ENCODE data around the gene PCDH9. TPM values are rescaled to one million over a fixed set of nuclear protein-coding genes. Genes with fewer than 3 reads are reported as not detected.
A peak's percentile ranks its signal among the peaks of the same experiment; 100 is the strongest.
"Not testable (repeated sequence)": the region's sequence is repeated elsewhere in the genome, so short reads cannot be mapped to it uniquely, and the experiment has no call there.

The PCDH9 gene
- total RNA-seq, 4 donors from 2014 or later = 2.8 to 22.4 (median 12.9) TPM

DNA sequence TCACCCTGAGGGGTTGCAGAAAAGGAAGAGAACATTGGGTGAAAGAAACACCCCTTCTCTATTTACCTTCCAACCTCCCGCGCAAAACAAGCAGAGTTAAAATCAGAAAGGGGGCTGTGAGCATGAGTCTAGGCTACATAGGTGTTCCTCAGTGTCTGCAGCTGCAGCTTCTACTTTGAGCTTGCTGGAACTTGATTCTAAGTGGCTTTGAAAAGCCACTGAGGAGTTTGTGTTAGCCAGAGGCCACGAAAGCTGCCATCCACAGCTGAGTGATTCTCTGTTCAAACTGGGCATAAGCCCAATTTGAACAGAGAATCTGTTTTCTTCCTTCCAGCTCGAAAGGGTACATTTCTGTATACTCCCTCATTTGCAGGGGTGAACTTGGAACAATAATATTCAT lies 343.9 kb downstream of the PCDH9 start:
- H3K9me3 ChIP-seq = no peaks in the 10 kb centered on the region
- H3K27ac ChIP-seq = no peak overlapping the region
- TF ChIP-seq POLR2A (IDR thresholded peaks at IDR 0.05) = no peak
- TF ChIP-seq, protein P1, sequence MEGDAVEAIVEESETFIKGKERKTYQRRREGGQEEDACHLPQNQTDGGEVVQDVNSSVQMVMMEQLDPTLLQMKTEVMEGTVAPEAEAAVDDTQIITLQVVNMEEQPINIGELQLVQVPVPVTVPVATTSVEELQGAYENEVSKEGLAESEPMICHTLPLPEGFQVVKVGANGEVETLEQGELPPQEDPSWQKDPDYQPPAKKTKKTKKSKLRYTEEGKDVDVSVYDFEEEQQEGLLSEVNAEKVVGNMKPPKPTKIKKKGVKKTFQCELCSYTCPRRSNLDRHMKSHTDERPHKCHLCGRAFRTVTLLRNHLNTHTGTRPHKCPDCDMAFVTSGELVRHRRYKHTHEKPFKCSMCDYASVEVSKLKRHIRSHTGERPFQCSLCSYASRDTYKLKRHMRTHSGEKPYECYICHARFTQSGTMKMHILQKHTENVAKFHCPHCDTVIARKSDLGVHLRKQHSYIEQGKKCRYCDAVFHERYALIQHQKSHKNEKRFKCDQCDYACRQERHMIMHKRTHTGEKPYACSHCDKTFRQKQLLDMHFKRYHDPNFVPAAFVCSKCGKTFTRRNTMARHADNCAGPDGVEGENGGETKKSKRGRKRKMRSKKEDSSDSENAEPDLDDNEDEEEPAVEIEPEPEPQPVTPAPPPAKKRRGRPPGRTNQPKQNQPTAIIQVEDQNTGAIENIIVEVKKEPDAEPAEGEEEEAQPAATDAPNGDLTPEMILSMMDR (IDR thresholded peaks at IDR 0.05) = no peak
- 27% methylated on average over 4 of the region's 4 CpGs for WGBS, 2 donors
- no peaks in the 10 kb centered on the region for H3K27me3 ChIP-seq
- H3K4me3 ChIP-seq (replicated peaks in 1 of 3) = no peak overlapping the region
- peaks cover 0 to 7% of the 10 kb centered on the region in 2 donors for H3K4me1 ChIP-seq
- peak; percentile 4 to 33 for DNase-seq
- no peaks in the 10 kb centered on the region for H3K36me3 ChIP-seq
- intact Hi-C loops (cut with DNase I) = no loop called here

DNA sequence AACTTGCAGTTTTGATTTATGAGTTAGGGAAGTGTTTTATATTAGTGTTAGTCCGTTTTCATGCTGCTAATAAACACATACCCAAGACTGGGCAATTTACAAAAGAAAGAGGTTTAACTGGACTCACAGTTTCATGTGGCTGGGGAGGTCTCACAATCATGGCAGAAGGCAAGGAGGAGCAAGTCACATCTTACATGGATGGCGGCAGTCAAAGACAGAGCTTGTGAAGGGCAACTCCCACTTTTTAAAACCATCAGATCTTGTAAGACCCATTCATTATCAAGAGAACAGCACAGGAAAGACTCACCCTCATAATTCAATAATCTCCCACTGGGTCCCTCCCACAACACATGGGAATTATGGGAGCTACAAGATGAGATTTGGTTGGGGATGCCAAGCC lies 349.0 kb downstream of the PCDH9 start:
- H3K4me3 ChIP-seq (replicated peaks in 1 of 3); H3K4me1 ChIP-seq; H3K27me3 ChIP-seq; DNase-seq; H3K27ac ChIP-seq; H3K36me3 ChIP-seq; intact Hi-C loops (cut with DNase I); H3K9me3 ChIP-seq: not testable (repeated sequence)
- WGBS, 2 donors = 94 to 96% methylated on average over 2 of the region's 2 CpGs

DNA sequence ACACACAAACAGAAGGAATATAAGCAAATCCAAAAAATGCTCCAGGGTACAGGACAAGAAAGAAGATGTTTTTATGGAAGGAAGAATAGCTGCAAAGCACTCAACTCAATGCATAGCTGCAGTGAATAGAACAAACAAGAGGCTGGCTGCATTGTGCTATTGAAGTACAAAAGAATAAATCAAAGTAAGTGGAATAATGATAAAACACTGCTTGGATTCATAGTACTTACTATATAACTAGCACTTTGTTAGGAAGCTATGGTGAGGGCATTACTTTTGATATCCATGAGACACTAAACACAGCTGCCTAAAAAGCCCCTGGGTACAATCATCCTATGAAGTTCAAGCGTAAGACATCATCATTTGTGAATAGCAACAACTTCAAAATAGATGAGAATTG lies 350.1 kb downstream of the PCDH9 start:
- 90 to 93% methylated on average over 1 of the region's 1 CpG for WGBS, 2 donors
- Histone ChIP-seq H3K9me3 (no peaks in the 10 kb centered on the region), H3K27me3 (no peaks in the 10 kb centered on the region), H3K27ac (no peak overlapping the region), H3K36me3 (no peaks in the 10 kb centered on the region), H3K4me1 (no peaks in the 10 kb centered on the region), H3K4me3 (replicated peaks in 1 of 3) (no peak overlapping the region)
- DNase-seq = no peak
- no peak for TF ChIP-seq POLR2A (IDR thresholded peaks at IDR 0.05)
- TF ChIP-seq, protein P1 (IDR thresholded peaks at IDR 0.05) = no peak
- intact Hi-C loops (cut with DNase I) = no loop called here

DNA sequence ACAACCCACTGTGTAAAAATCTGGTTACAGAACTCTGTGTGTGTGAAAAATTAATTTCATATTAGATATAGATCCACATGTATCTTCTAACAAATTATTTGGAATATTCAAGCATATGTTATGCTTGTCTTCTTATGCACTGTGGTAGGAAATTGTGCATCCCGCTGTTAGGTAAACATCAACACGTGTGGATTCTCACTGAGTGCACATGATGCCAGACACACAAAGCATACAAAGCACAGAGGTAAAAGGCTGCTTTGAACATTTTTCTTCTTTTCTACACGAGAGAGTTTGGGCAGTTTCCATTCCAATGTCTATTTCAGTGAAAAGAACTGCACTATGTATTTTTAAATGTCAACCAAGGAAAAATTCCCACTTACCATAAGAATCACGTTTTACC lies 354.9 kb downstream of the PCDH9 start:
- no peak for TF ChIP-seq POLR2A (IDR thresholded peaks at IDR 0.05)
- 70 to 71% methylated on average over 4 of the region's 4 CpGs for WGBS, 2 donors
- Histone ChIP-seq H3K36me3 (no peaks in the 10 kb centered on the region), H3K27me3 (no peaks in the 10 kb centered on the region), H3K27ac (no peak overlapping the region), H3K9me3 (no peaks in the 10 kb centered on the region), H3K4me1 (no peaks in the 10 kb centered on the region), H3K4me3 (replicated peaks in 1 of 3) (no peak overlapping the region)
- DNase-seq = no peak
- intact Hi-C loops (cut with DNase I) = no loop called here

DNA sequence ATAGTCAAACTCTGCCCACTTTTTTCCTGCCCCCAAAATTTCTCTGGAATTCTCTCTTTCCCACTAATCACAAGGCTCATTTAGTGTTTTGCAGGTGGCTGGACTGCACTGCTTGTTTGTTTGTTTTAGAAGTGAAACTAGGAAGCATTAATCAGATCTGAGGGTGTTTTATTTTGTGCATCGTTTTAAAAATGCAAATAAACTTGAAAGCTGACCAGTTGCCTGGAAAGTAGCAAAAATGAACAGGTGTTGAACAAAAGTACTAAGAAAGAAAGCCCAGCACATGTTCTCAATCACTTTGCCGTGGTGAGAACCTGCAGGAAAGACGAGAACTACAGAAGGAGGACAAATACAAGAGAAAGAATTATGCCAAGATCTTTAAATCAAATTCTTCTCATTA lies 365.5 kb downstream of the PCDH9 start:
- H3K4me3 ChIP-seq (replicated peaks in 1 of 3) = peak overlapping the region in 1 of 3 donors; percentile 10
- WGBS, 2 donors = 64 to 71% methylated on average over 3 of the region's 3 CpGs
- H3K36me3 ChIP-seq = no peaks in the 10 kb centered on the region
- no peaks in the 10 kb centered on the region for H3K4me1 ChIP-seq
- no peak for DNase-seq
- H3K9me3 ChIP-seq = no peaks in the 10 kb centered on the region
- no peaks in the 10 kb centered on the region for H3K27me3 ChIP-seq
- TF ChIP-seq, protein P1 (IDR thresholded peaks at IDR 0.05) = no peak
- TF ChIP-seq POLR2A (IDR thresholded peaks at IDR 0.05) = no peak
- no peak overlapping the region for H3K27ac ChIP-seq
- intact Hi-C loops (cut with DNase I) = no loop called here

DNA sequence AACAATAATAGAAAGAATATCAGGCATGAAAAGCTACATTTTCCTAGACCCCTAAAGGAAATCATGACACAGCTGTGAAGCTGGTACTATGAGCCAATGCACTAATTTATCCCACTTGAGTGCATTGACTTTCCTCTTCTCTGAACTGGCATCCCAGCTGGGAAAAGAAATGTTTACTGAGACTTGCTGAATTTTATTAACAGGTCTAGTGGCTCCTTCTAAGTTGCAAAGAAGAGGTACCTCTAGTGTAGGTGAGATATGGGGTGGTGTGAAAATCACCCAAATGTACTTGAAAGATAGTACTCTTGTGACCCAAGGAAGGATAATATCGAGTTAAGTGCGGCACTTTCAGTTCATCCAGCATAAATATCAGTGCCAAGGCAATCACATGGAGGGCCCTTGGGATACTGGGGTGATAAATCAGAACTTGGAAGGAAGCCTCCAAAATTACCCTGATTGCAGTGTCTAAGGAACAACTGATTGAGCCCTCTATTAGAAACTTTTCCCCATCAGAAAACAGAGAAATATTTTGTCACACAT lies 369.2 kb downstream of the PCDH9 start:
- TF ChIP-seq POLR2A (IDR thresholded peaks at IDR 0.05) = no peak
- TF ChIP-seq, protein P1 (IDR thresholded peaks at IDR 0.05) = no peak
- WGBS, 2 donors = 67 to 84% methylated on average over 2 of the region's 2 CpGs

More for the DNA sequence above, 369.2 kb downstream of the PCDH9 start:
- H3K4me3 ChIP-seq (replicated peaks in 1 of 3) = no peak overlapping the region
- no peaks in the 10 kb centered on the region for H3K36me3 ChIP-seq
- no peak overlapping the region for H3K27ac ChIP-seq
- no peaks in the 10 kb centered on the region for H3K27me3 ChIP-seq
- no peaks in the 10 kb centered on the region for H3K4me1 ChIP-seq
- DNase-seq = no peak
- intact Hi-C loops (cut with DNase I) = no loop called here
- no peaks in the 10 kb centered on the region for H3K9me3 ChIP-seq

Measured in thyroid gland (tissue), 4 donors.